A549 treated with AZD2906 at 1 μM for 4 hours (cell line): ENCODE results near the gene ELSPBP1. TPM values are rescaled to one million over a fixed set of nuclear protein-coding genes. Genes with fewer than 3 reads are reported as not detected.

Experiments
- total RNA-seq: library from RNA; stranded (reverse); fragments of 200-300 nt; extraction: Qiagen RNA extraction; gene quantifications from 5 replicates; pipeline ENCODE4 v1.2.3, GENCODE V29; 2022

The ELSPBP1 gene
- not detected in 5 replicates for total RNA-seq

GRCh38 chr19:47994209-47994802 is at the start of gene ELSPBP1:
Gene ELSPBP1 (plus strand): TSS chr19:47994632. CDS start chr19:48008668, 14,036 bp downstream.

GRCh38 chr19:47992070-47992469 is 2.4 kb upstream of the ELSPBP1 start, which contains the start of gene BSPH1:
Gene BSPH1 (minus strand): TSS chr19:47992170. CDS start chr19:47992081, 89 bp downstream.

GRCh38 chr19:48043675-48044258 is 49.3 kb downstream of the ELSPBP1 start, which contains the start of gene CABP5:
Gene CABP5 (minus strand): TSS chr19:48044079. CDS start chr19:48043922, 157 bp downstream.

Other genes starting within 250 kb of the ELSPBP1 start
- gene NOP53, start 249.1 kb upstream of the ELSPBP1 start, total RNA-seq: 235 to 317 TPM (median 251 TPM) in 5 replicates
- 105 to 169 TPM (median 160 TPM) in 5 replicates for gene SELENOW, start 215.9 kb upstream of the ELSPBP1 start, total RNA-seq
- gene TPRX1, start 190.1 kb upstream of the ELSPBP1 start, total RNA-seq: not detected in 5 replicates
- gene CRX, start 172.7 kb upstream of the ELSPBP1 start, total RNA-seq: not detected in 5 replicates
- gene TPRX2, start 135.4 kb upstream of the ELSPBP1 start, total RNA-seq: not detected in 5 replicates
- gene SULT2A1, start 108.3 kb upstream of the ELSPBP1 start, total RNA-seq: 0.06 TPM in 2 of 5 replicates, not detected in the others
- gene BSPH1, start 2.5 kb upstream of the ELSPBP1 start, total RNA-seq: not detected in 5 replicates
- gene CABP5, start 49.4 kb downstream of the ELSPBP1 start, total RNA-seq: not detected in 5 replicates
- 8.4 to 15.3 TPM (median 10.8 TPM) in 5 replicates for gene PLA2G4C, start 116.2 kb downstream of the ELSPBP1 start, total RNA-seq
- gene LIG1, start 175.7 kb downstream of the ELSPBP1 start, total RNA-seq: 56.3 to 64.7 TPM (median 60.6 TPM) in 5 replicates
- 5.2 to 7.4 TPM (median 6.5 TPM) in 5 replicates for gene ZSWIM9, start 176.0 kb downstream of the ELSPBP1 start, total RNA-seq